Measurements from ENCODE around the gene INPP5K. TPM values are rescaled to one million over a fixed set of nuclear protein-coding genes. Genes with fewer than 3 reads are reported as not detected.
"Not testable (repeated sequence)": the region's sequence is repeated elsewhere in the genome, so short reads cannot be mapped to it uniquely, and the experiment has no call there.

Gene INPP5K
- total RNA-seq, 1 donor from 2014 or later: 50.7 TPM

- DNase-seq: no peak
Observed at GRCh38 chr17:1464186-1464585, 52.2 kb downstream of the INPP5K start.

- peak; percentile 49 for DNase-seq
Observed at GRCh38 chr17:1462164-1463112, 54.0 kb downstream of the INPP5K start.

- DNase-seq: no peak
Observed at GRCh38 chr17:1461198-1461944, 55.0 kb downstream of the INPP5K start.

DNA sequence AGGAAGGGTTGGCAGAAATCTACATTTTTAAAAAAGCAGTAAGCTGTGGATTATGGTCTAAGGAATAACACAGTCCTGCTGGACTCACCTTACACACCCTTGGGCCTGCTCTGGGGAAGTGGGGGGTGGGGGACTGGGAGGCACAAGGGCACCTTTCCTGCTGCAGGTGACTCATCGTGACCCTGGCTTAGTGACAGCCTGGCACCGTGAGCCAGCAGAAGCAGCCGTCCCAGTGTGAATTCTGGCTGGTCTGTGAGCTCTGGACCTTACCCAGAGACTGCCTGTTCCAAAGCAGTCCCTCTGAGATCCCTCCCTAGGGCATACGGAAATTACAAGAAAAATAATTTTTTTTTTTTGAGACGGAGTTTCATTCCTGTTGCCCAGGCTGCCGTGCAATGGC, 56.2 kb downstream of the INPP5K start:
- DNase-seq: no peak

GRCh38 chr17:1455797-1456599, 60.4 kb downstream of the INPP5K start, which contains the start of gene CRK:
TSS of gene CRK (minus strand) at chr17:1456232. CDS start at chr17:1456117, 115 bp downstream.
- DNase-seq: peak; percentile 99

DNA sequence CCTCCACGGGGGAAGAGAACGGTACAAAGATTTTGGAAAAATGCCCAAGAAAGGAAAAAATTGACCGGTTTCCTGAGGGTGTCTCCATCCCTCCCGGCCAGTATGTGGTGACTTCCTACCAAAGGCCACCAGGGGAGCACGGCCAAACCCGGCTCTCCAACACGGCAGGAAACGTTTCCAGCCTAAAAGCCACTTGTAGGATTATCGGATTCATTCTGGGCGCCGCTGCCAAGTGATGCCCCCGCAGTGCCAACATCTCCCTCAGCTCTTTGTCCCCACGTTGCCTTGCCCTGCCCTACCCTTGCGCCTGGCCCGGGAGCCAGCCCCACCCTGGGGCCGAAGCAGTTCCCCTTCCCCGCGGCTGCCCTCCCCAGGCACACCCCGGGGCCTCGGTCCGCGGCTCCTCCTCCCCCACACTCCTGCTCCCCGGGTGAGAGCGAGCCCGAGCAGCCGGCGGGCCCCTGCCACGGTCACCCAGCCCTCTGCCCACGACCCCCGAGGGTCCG, 61.1 kb downstream of the INPP5K start:
- peak; percentile 85 for DNase-seq

- DNase-seq: no peak
Observed at GRCh38 chr17:1454541-1454940, 61.9 kb downstream of the INPP5K start.

DNA sequence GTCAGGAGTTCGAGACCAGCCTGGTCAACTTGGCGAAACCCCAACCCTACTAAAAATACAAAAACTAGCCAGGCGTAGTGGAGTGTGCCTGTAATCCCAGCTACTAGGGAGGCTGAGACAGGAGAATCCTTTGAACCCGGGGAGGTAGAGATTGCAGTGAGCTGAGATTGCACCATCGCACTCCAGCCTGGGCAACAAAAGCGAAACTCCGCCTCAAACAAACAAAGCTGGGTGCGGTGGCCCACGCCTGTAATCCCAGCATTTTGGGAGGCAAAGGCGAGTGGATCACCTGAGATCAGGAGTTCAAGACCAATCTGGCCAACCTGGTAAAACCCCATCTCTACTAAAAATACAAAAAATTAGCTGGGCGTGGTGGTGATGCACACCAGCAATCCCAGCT, 62.7 kb downstream of the INPP5K start:
- not testable (repeated sequence) for DNase-seq

DNA sequence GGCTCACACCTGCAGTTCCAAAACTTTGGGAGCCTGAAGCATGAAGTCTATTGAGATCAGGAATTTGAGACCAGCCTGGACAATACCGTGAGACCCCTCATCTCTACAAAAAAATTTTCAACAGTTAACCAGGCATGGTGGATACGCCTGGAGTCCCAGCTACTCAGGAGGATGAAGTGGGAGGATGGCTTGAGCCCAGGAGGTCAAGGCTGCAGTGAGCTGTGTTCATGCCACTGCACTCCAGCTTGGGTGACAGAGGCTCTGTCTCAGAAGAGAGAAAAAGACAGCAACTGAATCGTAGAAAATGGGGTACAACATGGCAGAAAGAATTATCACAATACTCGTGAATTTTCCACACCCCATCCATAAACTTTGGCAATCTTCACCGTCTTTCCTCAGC, 63.6 kb downstream of the INPP5K start:
- no peak for DNase-seq

DNA sequence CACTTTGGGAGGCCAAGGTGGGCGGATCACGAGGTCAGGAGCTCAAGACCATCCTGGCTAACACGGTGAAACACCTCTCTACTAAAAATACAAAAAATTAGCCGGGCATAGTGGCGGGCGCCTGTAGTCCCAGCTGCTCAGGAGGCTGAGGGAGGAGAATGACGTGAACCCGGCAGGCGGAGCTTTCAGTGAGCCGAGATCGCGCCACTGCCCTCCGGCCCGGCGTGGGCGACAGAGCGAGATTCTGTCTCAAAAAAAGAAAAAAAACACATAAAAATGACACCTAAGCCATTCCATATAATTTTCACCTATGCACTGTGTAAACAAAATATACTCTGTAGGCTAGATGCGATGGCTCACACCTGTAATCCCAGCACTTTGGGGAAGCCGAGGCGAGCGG, 66.2 kb downstream of the INPP5K start:
- DNase-seq: not testable (repeated sequence)

DNA sequence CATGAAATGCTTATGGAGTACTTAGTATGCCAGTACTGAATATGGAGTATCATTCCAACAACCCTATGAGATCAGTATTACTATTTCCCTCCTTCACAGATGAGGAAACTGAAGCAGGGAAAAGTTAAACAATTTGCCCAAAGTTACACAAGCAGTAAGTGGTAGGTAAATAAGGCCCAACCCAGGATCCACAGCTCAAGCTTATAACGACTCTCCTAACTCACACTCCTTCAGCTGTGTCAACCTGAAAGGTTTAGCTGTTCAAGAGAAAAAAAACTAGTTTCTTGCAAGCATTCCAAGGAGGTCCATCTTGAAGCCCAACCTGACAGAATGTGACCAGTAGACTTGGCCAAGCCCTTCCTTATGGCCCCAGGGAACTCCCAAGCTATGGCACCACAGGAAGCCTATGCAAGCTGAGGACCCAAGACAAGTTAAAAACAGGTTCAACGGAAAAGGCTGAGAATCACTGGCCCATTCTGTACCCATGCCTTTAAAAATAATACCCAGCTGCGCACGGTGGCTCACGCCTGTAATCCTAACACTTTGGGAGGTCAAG, 66.9 kb downstream of the INPP5K start:
- no peak for DNase-seq

DNA sequence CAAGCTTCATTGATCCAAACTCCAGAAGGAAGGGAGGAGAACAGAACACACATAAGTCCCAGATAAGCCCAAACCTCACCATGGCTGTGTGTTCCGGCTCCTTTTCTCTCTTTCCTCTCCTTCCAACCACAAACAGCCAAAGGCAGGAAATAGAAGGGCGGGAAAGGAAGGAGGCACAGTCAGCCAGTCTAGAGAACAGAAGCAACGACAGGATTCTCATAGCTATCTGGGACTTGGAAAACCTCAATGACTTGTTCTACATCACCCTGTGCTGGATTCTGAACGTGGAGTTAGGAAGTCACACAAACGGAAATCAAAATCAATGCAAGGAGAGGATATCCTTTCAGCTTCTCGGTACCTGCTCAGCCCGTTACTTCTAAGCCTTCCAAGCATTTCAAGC, 69.4 kb downstream of the INPP5K start:
- no peak for DNase-seq

DNA sequence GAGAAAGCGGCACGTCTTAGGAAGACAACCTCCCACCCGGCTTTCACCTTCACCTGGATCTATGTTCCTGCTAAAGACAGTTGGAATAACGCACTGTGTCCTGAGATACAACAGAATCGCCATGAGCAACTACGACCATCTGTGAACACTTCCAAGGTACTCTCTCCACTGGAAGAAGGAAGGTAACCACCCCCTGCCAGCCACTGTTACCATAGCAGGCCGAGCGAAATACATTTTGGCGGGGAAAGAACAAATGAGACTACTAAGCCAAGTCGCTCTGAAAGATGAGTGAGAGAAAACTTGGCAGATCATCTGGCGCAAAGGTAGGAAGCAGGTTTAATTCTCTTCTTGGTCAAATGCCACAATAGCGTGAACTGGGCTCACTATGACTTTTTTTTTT, 70.2 kb downstream of the INPP5K start:
- no peak for DNase-seq

- DNase-seq: not testable (repeated sequence)
Observed at GRCh38 chr17:1445695-1446094, 70.7 kb downstream of the INPP5K start.

Other genes starting within 250 kb of the INPP5K start
- not detected for gene BHLHA9, start 246.2 kb downstream of the INPP5K start, total RNA-seq
- gene TRARG1, start 236.9 kb downstream of the INPP5K start, total RNA-seq: not detected
- 755 TPM for gene YWHAE, start 116.4 kb downstream of the INPP5K start, total RNA-seq
- 75.4 TPM for gene CRK, start 60.4 kb downstream of the INPP5K start, total RNA-seq
- gene MYO1C, start 23.9 kb downstream of the INPP5K start, total RNA-seq: 120 TPM
- 28.3 TPM for gene PITPNA, start 46.2 kb upstream of the INPP5K start, total RNA-seq
- 9.2 TPM for gene SLC43A2, start 112.2 kb upstream of the INPP5K start, total RNA-seq
- 17.1 TPM for gene SCARF1, start 129.1 kb upstream of the INPP5K start, total RNA-seq
- gene RILP, start 133.3 kb upstream of the INPP5K start, total RNA-seq: 18.2 TPM
- gene PRPF8, start 168.3 kb upstream of the INPP5K start, total RNA-seq: 137 TPM
- 4.3 TPM for gene TLCD2, start 193.8 kb upstream of the INPP5K start, total RNA-seq
- gene WDR81, start 208.1 kb upstream of the INPP5K start, total RNA-seq: 19.4 TPM
- gene SERPINF2, start 226.3 kb upstream of the INPP5K start, total RNA-seq: not detected
- gene SERPINF1, start 245.4 kb upstream of the INPP5K start, total RNA-seq: 355 TPM